ENCODE results near the gene RASSF4. TPM values are rescaled to one million over a fixed set of nuclear protein-coding genes. Genes with fewer than 3 reads are reported as not detected.
"Not testable (repeated sequence)": the region's sequence is repeated elsewhere in the genome, so short reads cannot be mapped to it uniquely, and the experiment has no call there.

Gene RASSF4
- total RNA-seq, 1 donor from 2014 or later, result 122 TPM

DNA sequence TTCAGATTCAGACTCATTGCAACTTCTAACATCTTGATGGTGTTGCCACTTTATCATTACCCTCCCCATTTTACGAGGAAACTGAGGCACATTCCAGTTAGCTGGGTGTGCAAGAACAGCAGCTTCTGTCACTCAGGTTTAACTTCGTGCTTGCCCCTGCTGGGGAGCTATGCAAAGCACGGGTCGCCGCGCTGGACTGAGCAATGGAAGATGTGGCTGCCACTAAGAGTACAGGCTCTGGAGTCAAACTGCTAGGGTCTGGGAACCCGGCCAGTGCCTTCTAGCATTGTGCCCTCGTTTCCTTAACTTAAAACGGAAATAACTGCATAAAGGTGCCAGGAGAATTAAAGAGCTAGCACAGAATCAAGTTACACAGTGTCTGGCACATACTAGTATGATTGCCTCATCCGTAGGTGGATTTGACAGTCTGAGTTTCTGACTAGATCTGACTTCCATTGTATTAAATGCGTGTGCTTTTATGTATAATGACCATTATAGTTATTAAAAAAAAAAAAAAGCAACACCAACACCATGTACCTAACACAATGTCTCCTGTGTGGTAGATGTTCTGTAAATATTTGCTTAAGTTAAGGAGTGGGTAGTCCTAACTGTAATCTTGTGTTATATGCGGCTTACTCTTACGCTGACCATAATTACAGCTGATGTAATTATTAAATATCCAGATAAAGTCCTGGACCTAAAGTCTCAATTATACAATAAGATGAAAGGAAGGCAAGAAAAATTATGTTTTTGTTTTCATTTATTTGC, 42.0 kb downstream of the RASSF4 start:
- DNase-seq (ENCODE audit: low spot score), result peak; percentile 90

DNA sequence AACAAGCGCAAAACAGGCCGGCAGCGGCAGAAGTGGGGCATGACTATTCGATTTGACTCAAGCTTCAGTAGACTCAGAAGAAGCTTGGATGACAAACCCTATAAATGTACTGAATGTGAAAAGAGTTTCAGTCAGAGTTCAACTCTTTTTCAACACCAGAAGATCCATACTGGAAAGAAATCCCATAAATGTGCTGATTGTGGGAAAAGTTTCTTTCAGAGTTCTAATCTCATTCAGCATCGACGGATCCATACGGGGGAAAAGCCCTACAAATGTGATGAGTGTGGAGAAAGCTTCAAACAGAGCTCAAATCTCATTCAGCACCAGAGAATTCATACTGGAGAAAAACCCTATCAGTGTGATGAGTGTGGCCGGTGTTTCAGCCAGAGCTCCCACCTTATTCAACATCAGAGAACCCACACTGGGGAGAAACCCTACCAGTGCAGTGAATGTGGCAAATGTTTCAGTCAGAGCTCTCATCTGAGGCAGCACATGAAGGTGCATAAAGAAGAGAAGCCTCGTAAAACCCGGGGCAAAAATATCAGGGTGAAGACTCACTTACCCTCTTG, 43.9 kb downstream of the RASSF4 start:
- DNase-seq (ENCODE audit: low spot score), result no peak

DNA sequence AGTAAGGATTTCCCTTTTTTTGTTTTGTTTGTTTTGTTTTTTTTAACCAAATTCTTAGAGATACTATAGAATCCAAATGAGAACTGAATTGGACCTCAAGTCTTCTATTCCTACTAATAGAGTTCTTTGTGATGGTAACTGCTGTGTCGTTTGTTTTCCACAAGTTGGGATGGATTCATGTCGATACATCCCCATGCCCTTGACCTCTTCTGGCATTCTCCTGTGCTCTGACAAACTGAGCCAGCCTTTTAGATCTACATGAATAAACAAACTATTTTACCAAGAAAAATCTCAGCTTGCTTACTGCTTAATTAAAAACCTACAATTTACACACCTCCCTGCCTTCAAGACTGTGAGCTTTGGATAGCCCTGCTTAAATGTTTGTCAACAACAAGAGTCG, 45.1 kb downstream of the RASSF4 start:
- no peak for DNase-seq (ENCODE audit: low spot score)

DNA sequence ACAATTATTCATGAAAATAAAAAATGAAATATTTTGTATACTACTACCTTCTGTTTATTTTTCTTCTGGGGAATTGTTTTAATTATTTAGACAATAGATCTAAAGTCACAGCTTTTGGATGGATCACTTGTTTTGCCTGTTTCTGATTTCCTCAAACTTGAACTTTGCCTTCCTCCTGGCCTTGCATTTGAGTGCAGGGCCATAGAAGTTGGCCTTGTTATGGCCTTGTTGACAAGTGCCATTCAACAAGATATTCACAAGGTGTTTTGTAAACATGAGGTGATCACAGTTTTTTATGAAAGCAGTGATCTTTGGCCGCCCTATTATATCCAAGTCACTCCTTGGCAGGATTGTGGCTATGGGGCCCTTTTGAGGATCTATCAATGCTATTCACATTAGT, 45.7 kb downstream of the RASSF4 start:
- DNase-seq (ENCODE audit: low spot score), result no peak

DNA sequence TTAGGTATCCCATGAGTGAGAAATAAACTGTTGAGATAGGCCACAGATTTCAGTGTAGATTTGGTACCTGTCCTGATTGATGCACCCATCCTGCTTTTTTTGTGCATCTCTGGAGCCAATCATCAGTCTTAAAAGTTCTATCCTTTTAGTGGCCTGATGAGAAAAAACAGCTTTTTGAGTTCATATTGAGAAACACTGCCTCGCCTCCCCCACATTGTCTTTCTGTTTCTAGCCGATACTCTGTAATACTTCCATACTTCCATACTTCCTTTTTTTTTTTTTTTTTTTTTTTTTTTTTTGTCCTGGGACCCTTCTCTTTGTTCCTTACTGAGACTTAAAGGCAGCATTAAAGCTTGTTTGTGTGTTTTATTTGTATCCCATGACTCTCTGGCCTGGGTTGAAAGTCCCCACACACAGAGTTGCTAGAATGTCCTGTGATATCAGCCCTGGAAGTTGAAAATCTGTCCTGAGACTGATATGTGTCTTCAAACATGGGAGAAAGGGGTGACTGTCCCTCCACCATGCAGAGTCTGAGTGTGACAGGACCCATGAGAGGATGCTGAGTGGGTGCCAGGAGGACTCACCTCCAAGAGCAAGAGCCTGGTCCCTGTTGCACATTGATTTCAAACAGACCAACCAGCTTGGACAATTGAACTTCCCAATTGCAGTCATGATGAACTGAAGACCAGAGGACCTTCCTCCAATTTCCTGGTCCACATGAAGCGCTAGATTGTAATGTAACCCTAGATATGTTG, 46.9 kb downstream of the RASSF4 start:
- no peak for DNase-seq (ENCODE audit: low spot score)

DNA sequence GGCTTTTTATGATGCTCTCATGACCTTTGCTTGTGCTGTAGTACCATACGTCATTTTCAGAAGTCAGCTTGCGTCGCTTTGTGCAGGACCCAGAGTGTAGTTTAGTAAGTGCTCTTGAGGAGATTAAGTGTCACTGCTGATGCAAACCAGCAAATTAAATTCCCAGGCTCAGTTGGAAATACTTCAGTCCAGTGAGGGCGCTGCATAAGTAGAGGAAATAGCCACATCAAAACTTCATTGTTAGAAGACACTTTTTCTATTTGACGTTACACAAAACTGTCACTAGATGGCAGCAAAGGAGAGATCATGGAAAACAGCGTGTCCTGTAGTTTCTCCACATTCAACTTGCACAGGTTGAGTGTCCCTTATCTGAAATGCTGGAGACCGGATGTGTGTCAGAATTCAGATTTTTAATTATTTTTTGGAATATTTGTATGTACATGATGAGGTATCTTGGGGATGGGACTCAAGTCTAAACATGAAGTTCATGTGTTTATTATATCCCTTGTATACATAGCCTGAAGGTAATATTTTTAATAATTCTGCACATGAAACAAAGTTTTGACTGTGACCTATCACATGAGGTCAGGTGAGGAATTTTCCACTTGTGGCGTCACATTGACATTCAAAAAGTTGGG, 49.0 kb downstream of the RASSF4 start:
- DNase-seq (ENCODE audit: low spot score), result no peak

DNA sequence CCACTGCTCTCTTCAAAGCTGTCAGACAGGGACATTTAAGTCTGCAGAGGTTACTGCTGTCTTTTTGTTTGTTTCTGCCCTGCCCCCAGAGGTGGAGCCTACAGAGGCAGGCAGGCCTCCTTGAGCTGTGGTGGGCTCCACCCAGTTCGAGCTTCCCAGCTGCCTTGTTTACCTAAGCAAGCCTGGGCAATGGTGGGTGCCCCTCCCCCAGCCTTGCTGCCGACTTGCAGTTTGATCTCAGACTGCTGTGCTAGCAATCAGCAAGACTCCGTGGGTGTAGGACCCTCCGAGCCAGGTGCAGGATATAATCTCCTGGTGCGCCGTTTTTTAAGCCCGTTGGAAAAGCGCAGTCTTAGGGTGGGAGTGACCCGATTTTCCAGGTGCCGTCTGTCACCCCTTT, 55.0 kb downstream of the RASSF4 start:
- not testable (repeated sequence) for DNase-seq (ENCODE audit: low spot score)

DNA sequence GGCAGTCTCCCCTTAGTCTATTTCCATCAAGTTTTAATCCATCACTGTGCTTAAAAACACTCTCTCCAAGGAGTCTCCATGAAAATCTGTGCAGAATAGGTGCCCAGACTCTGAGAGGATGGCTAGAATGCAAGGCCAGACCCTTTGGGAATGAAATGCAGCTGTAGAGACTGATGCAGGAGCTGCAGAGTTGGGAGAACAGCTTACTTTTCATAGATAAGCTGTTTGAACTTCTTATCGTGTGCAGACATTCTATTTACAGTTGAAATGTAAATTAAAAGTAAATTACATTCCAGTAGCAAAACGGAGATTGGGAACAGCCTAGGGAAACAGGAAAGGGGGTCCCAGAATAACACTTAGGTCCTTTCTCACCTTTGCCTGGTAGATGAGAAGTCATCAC, 56.0 kb downstream of the RASSF4 start:
- DNase-seq (ENCODE audit: low spot score), result no peak

DNA sequence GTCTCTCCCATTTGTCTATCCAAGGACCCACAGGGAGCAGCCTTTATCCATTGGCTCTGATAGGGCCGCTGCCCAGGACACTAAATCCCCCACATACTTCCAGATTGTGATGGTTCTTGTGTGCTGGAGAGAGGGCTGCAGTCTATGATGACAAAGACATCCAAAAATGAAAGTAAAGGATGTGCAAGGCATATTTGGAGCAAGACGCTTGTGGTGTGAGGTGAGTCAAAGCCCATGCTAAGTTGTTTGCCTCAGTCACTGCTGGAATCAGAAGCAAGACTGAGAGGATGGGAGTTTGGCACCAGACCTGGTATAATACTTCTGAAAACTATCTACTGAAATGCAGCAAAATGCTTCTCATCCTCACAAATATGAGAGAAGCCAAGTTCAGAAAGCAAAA, 63.8 kb downstream of the RASSF4 start:
- DNase-seq (ENCODE audit: low spot score), result no peak

DNA sequence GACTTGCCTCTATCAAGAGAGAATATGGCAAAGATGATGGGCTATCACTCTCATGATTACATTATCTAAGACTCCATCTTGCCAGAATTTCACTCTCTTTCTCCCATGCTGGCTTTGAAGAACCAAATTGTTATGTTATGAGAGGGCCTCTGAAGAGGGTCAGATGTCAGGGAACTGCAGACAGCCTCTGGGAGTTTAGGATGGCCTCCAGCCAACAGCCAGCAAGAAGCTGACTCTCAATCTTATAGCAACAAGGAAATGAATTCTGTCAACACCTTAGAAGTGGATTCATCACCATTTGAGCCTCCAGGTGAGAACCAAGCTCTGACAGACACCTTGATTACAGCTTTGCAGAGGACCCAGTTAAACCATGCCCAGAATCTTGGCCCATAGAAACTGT, 74.7 kb downstream of the RASSF4 start:
- DNase-seq (ENCODE audit: low spot score), result no peak

DNA sequence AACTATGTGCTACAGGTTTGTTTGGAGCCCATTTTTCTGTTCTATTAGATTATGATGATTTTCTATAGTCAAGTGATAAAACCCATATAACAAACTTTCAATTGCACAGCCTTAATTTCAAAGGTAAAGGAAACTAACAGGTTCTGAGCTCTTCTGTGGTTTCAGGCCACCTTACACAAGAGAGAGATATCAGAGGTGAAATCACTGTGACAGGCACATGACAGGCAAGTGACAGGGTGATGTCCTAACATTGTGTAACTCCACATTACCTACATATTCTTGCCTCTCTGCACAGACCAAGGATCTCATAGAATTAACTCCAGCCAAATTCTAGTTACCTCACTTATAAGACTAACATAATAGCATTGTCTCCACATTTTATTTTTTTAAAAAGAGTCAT, 76.1 kb downstream of the RASSF4 start:
- no peak for DNase-seq (ENCODE audit: low spot score)

DNA sequence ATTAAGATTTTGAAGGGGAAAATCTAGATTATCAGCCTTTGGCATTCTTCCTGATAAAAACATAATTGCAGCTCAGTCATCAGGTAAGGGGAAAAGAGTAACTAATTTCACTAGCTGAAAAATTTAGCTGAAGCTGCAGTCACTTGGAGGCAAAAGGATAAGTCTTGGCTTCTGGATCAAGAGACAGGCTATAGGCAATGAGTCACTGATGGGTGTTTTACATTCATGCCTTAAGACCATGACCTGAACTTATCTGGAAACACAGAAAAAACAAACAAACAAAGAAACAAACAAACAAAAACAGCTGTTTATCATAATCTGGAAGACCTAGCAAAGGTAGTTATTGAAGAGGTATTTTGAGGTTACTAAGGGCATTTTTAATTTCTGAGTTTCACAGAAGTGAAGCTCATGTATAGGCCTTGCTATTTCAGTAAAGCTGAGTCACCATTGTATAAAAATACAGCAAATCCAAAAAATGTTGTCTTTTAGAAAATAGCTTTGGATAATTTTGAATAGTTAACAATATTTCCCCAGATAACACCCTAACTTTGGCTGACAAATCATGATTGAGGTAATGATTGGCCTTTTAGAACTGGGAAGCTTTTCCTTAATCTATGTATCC, 81.4 kb downstream of the RASSF4 start:
- DNase-seq (ENCODE audit: low spot score), result no peak

DNA sequence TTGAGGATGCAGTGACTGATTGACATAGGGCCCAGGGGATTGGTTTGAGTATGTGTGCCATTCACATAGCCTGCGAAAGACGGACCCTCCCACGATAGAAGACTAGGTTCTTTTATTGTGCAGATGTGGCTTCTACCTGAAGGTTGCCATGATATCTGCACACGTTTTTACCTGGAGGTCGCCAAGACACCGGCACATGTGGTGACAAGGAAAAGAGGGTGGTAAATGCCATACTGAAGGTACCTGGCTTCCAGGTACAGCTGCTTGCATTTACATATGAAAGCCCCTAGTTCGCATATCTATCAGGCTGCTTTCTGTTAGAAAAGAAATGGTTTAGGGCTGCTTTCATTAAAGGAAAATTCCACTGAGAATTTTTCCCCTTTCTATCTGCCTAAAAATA, 84.7 kb downstream of the RASSF4 start:
- no peak for DNase-seq (ENCODE audit: low spot score)

Other genes with a start within 250 kb of the RASSF4 start
- not detected for gene TMEM72, start 48.5 kb upstream of the RASSF4 start, total RNA-seq
- gene DEPP1, start 19.0 kb downstream of the RASSF4 start, total RNA-seq, result 566 TPM
- 50.3 TPM for gene ZNF22, start 41.1 kb downstream of the RASSF4 start, total RNA-seq